ENCODE data around the gene GPN1. TPM values are rescaled to one million over a fixed set of nuclear protein-coding genes. Genes with fewer than 3 reads are reported as not detected.

Gene GPN1
- total and polyA plus RNA-seq, 2 of the 8 experiments (the other 6 are each of a cell fraction or from before 2014, with no cell fraction given) = 38.7 to 43.5 TPM

DNA sequence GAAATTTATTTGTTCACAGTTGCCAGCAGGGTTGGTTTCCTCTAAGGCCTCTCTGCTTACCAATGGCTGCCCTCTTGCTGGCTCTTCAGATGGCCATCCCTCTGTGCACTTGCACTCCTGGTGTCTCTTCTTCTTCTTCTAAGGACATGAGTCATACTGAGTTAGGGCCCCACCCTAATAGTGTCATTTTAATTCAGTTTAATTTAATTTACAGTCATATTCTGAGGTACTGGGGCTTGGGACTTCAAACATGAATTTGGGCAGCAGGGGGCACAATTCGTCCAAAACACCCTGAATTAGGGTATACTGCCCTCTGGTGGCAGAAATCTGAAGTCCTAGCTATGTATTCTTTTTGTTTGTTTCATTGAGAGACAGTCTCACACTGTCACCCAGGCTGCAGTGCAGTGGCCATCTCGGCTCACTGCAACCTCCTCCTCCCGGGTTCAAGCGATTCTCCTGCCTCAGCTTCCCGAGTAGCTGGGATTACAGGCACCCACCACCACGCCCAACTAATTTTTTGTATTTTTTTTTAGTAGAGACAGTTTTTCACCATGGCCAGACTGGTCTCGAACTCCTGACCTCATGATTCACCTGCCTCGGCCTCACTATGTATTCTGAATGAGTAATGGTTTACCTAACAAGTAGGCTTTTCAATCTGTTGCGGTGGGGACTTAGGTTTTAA is 54.7 kb downstream of the GPN1 start:
- Histone ChIP-seq H2BK15ac (ENCODE audit: low read length) (no peak overlapping the region), H3K36me3 (ENCODE audit: control insufficient read depth in 2 of 4, insufficient read depth in 4 of 4, low read length in 3 of 4) (peaks cover 5 to 23% (median 13%) of the 10 kb centered on the region in 4 experiments), H3K9me3 (ENCODE audit: insufficient read depth in 2 of 2, low read depth in 1 of 2, low read length in 1 of 2) (no peaks in the 10 kb centered on the region), H3K79me1 (ENCODE audit: low read depth, low read length) (no peaks in the 10 kb centered on the region), H3K27me3 (replicated peaks in 1 of 4; ENCODE audit: control insufficient read depth in 3 of 4, extremely low read depth in 1 of 4, insufficient read depth in 3 of 4, low read length in 3 of 4) (no peaks in the 10 kb centered on the region), H2BK12ac (ENCODE audit: low read depth, low read length) (no peak overlapping the region), H3K4me3 (ENCODE audit: extremely low read depth in 1 of 4, insufficient read depth in 2 of 4, low read depth in 3 of 4, low read length in 4 of 4) (no peak overlapping the region), H3K27ac (ENCODE audit: low read depth, low read length) (no peak overlapping the region), H3K14ac (ENCODE audit: insufficient read length) (no peak overlapping the region), H3K4me1 (replicated peaks in 1 of 4; ENCODE audit: control insufficient read depth in 3 of 4, insufficient read depth in 4 of 4, low read length in 3 of 4) (no peaks in the 10 kb centered on the region), H3K23ac (ENCODE audit: insufficient read length) (no peak overlapping the region), H2BK120ac (replicated peaks; ENCODE audit: low read depth, low read length) (no peak overlapping the region), H4K20me1 (replicated peaks in 1 of 2; ENCODE audit: control insufficient read depth in 1 of 2, insufficient read depth in 2 of 2, low read length in 2 of 2) (peaks cover 0 to 3% of the 10 kb centered on the region in 2 experiments), H2BK20ac (ENCODE audit: low read length) (no peak overlapping the region), H3K9ac (replicated peaks in 1 of 4; ENCODE audit: extremely low read depth in 1 of 4, low read depth in 3 of 4, low read length in 3 of 4) (no peak overlapping the region; a peak in 1 of 7 replicates), H4K91ac (replicated peaks; ENCODE audit: insufficient read length, low read length) (no peak overlapping the region), H3K18ac (ENCODE audit: extremely low read depth, low read length) (no peak overlapping the region), H4K8ac (ENCODE audit: extremely low read depth, insufficient read depth, low read length) (no peak overlapping the region), H2AFZ (ENCODE audit: low read length) (no peak overlapping the region), H3K4ac (replicated peaks; ENCODE audit: insufficient read length, low read depth, low read length) (no peak overlapping the region), H3K23me2 (ENCODE audit: low read depth, low read length) (no peaks in the 10 kb centered on the region; the same call in 1 of the 2 replicates), H4K5ac (ENCODE audit: insufficient read length, low read depth, low read length) (no peak overlapping the region), H2BK5ac (ENCODE audit: low read depth, low read length) (no peak overlapping the region), H3K56ac (replicated peaks; ENCODE audit: insufficient read length, low read depth, low read length) (no peak overlapping the region), H3K4me2 (ENCODE audit: insufficient read depth in 1 of 2, low read depth in 2 of 2, low read length in 2 of 2) (no peak overlapping the region), H2AK5ac (ENCODE audit: low read depth, low read length) (no peak overlapping the region), H3K79me2 (ENCODE audit: control insufficient read depth in 1 of 2, insufficient read depth in 2 of 2, low read length in 2 of 2) (no peaks in the 10 kb centered on the region)
- CTCF ChIA-PET (ENCODE audit: partially characterized antibody) = interaction anchor here (0.6 to 4.1 kb wide), 50 partner anchors 10 to 1146 kb away, joined by 3 to 34 read pairs (median 4); partner anchors contain the start of genes CCDC121, GPN1, SLC4A1AP and SUPT7L
- peak; percentile 70 to 93 for DNase-seq (ENCODE audit: low read depth in 1 of 2, low spot score in 2 of 2)
- FAIRE-seq = peak; percentile 93
- 60% methylated on average over 9 of the region's 9 CpGs; no CpG with 5 or more reads in 1 of the 2 experiments for WGBS, 2 experiments (ENCODE audit: extremely low coverage in 1 of 2, insufficient coverage in 1 of 2, insufficient read length in 1 of 2, insufficient replicate concordance in 2 of 2, low coverage in 1 of 2, low lambda C conversion rate in 2 of 2, missing lambda C conversion rate in 1 of 2)
- POLR2A ChIA-PET (ENCODE audit: partially characterized antibody) = interaction anchor here (0.7 to 1.5 kb wide), 6 partner anchors 10 to 361 kb away, joined by 3 to 5 read pairs (median 3); partner anchors contain the start of gene GTF3C2
- TF ChIP-seq FOSL1 (IDR thresholded peaks at IDR 0.05; ENCODE audit: insufficient read depth, low read depth, low read length) (no peak), RFX5 (IDR thresholded peaks at IDR 0.05; ENCODE audit: borderline replicate concordance, low read depth, low read length) (no peak), BRCA1 (IDR thresholded peaks at IDR 0.05; ENCODE audit: low read depth, low read length) (no peak), CREB1 (IDR thresholded peaks at IDR 0.05) (0 out of 2 replicates have a peak, but pooled peaks have one; percentile 19), TEAD4 (IDR thresholded peaks at IDR 0.05; ENCODE audit: low read depth, low read length) (peak; percentile 97), NRF1 (IDR thresholded peaks at IDR 0.05; ENCODE audit: low read depth, low read length) (no peak)
- TF ChIP-seq, protein P1, sequence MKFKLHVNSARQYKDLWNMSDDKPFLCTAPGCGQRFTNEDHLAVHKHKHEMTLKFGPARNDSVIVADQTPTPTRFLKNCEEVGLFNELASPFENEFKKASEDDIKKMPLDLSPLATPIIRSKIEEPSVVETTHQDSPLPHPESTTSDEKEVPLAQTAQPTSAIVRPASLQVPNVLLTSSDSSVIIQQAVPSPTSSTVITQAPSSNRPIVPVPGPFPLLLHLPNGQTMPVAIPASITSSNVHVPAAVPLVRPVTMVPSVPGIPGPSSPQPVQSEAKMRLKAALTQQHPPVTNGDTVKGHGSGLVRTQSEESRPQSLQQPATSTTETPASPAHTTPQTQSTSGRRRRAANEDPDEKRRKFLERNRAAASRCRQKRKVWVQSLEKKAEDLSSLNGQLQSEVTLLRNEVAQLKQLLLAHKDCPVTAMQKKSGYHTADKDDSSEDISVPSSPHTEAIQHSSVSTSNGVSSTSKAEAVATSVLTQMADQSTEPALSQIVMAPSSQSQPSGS (IDR thresholded peaks at IDR 0.05; ENCODE audit: low read length) = no peak
- TF ChIP-seq, protein P2, sequence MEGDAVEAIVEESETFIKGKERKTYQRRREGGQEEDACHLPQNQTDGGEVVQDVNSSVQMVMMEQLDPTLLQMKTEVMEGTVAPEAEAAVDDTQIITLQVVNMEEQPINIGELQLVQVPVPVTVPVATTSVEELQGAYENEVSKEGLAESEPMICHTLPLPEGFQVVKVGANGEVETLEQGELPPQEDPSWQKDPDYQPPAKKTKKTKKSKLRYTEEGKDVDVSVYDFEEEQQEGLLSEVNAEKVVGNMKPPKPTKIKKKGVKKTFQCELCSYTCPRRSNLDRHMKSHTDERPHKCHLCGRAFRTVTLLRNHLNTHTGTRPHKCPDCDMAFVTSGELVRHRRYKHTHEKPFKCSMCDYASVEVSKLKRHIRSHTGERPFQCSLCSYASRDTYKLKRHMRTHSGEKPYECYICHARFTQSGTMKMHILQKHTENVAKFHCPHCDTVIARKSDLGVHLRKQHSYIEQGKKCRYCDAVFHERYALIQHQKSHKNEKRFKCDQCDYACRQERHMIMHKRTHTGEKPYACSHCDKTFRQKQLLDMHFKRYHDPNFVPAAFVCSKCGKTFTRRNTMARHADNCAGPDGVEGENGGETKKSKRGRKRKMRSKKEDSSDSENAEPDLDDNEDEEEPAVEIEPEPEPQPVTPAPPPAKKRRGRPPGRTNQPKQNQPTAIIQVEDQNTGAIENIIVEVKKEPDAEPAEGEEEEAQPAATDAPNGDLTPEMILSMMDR (IDR thresholded peaks at IDR 0.05; ENCODE audit: control extremely low read depth in 1 of 3, insufficient read depth in 1 of 3, low read depth in 1 of 3, low read length in 3 of 3) = peak; percentile 35 to 100 (median 96)
